K562 (cell line): ENCODE results near the gene HYAL4. TPM values are rescaled to one million over a fixed set of nuclear protein-coding genes. Genes with fewer than 3 reads are reported as not detected.

ENCODE experiments used
- ATAC-seq: fragments of 200-7000 bp; cut with Tn5 transposase; 3 replicates; pipeline ENCODE4 v1.9.1; 2020; ENCODE audit warnings: moderate library complexity
- BruUV-seq: library from RNA; stranded (reverse); fragments of 400-500 nt; replicated peaks from 2 replicates; lab custom pipeline; 2021; lab: Mats Ljungman, UMichigan
- CTCF ChIA-PET: fragments of 300-600 bp; formaldehyde crosslinking; extraction: SDS; loops from one replicate; lab custom pipeline; 2021; ENCODE audit warnings: low intra/inter-chr PET ratio; lab: Yijun Ruan, JAX
- POLR2A ChIA-PET: fragments of 300-600, 350-650 bp; sonication (Branson Sonifier 250); formaldehyde crosslinking; extraction: SDS; loops from one replicate; lab custom pipeline; 2021; ENCODE audit warnings: antibody characterized with exemption, inconsistent platforms; lab: Yijun Ruan, JAX
- DNase-seq, 4 experiments: peaks; one replicate each; pipeline versions ENCODE4 v3.0.0 to v3.0.0-alpha.2; 2011 to 2018; ENCODE audit warnings: low spot score in 3 of 4, mixed read lengths in 3 of 4; ENCODE audit errors: extremely low read depth in 1 of 4
- FAIRE-seq: peaks from 2 replicates; lab custom pipeline; 2011; peaks lifted over from hg19 to GRCh38; lab: Jason Lieb, UNC
- H2AFZ ChIP-seq: 2 replicates; pipeline ENCODE4 v1.6.0; 2011; ENCODE audit warnings: low read depth, low read length, control low read depth, inconsistent platforms
- H3K27ac ChIP-seq: fragments of 200-600 bp; 3 replicates; pipeline ENCODE4 v1.8.0; 2011; ENCODE audit warnings: low read depth, mild to moderate bottlenecking, control low read depth, inconsistent platforms, low read length, moderate library complexity, mixed read lengths; ENCODE audit errors: extremely low read depth
- H3K27me3 ChIP-seq, 2 experiments: fragments of 300-600 bp in 1 of 2; 2 replicates in 1 of 2; 3 replicates in 1 of 2; pipeline versions ENCODE4 v1.6.0 to v1.8.0; 2011; ENCODE audit warnings: inconsistent platforms in 2 of 2, low read length in 2 of 2, mild to moderate bottlenecking in 1 of 2, mixed read lengths in 1 of 2, moderate library complexity in 1 of 2; ENCODE audit not compliant: control insufficient read depth in 2 of 2, insufficient read depth in 2 of 2
- H3K36me3 ChIP-seq: fragments of 300-600 bp; 3 replicates; pipeline ENCODE4 v1.8.0; 2011; ENCODE audit warnings: mild to moderate bottlenecking, low read length, inconsistent platforms; ENCODE audit not compliant: control insufficient read depth, insufficient read depth
- H3K4me1 ChIP-seq, 2 experiments: fragments of 200-600 bp in 1 of 2; replicated peaks in 1 of 2; 2 replicates in 1 of 2; 3 replicates in 1 of 2; pipeline versions ENCODE4 v1.5.1 to v1.8.0; 2011; ENCODE audit warnings: inconsistent platforms in 2 of 2, low read length in 2 of 2, mild to moderate bottlenecking in 1 of 2, mixed read lengths in 1 of 2, moderate library complexity in 1 of 2; ENCODE audit not compliant: control insufficient read depth in 2 of 2, insufficient read depth in 2 of 2
- H3K4me2 ChIP-seq: 2 replicates; pipeline ENCODE4 v1.6.1; 2011; ENCODE audit warnings: low read length, control low read depth, inconsistent platforms, mixed read lengths; ENCODE audit not compliant: insufficient read depth
- H3K4me3 ChIP-seq: fragments of 200-600 bp; sonication (generic), shearing (Covaris generic); 2 replicates; pipeline ENCODE4 v1.5.1; 2016; ENCODE audit warnings: control low read depth, inconsistent platforms
- H3K79me2 ChIP-seq: fragments of 200-600 bp; 3 replicates; pipeline ENCODE4 v1.8.0; 2011; ENCODE audit warnings: low read length, inconsistent platforms; ENCODE audit not compliant: control insufficient read depth, insufficient read depth
- H3K9ac ChIP-seq, 2 experiments: 2 replicates each; pipeline versions ENCODE4 v1.6.0 to v1.6.1; 2011; ENCODE audit warnings: low read depth in 2 of 2, low read length in 2 of 2, control low read depth in 1 of 2, inconsistent platforms in 1 of 2, mild to moderate bottlenecking in 1 of 2, mixed read lengths in 1 of 2; ENCODE audit not compliant: insufficient read depth in 1 of 2
- H3K9me1 ChIP-seq: one replicate; pipeline ENCODE4 v1.6.0; 2011; ENCODE audit warnings: inconsistent platforms, mild to moderate bottlenecking, low read length, moderate library complexity; ENCODE audit not compliant: control insufficient read depth, insufficient read depth
- H3K9me3 ChIP-seq: replicated peaks from 2 replicates; pipeline ENCODE4 v1.5.1; 2011; ENCODE audit warnings: low read depth, low read length, inconsistent platforms; ENCODE audit not compliant: control insufficient read depth, insufficient read depth
- H4K20me1 ChIP-seq: replicated peaks from 2 replicates; pipeline ENCODE4 v1.6.1; 2011; ENCODE audit warnings: low read length, inconsistent platforms, mixed read lengths; ENCODE audit not compliant: control insufficient read depth, insufficient read depth
- HNRNPL ChIP-seq: fragments of 200-400 bp; formaldehyde crosslinking; IDR thresholded peaks from 2 replicates; pipeline ENCODE4 v1.6.1; 2017; ENCODE audit warnings: low read depth, mild to moderate bottlenecking, low read length
- NR1H2 ChIP-seq: sonication (generic); formaldehyde crosslinking; IDR thresholded peaks from 2 replicates; pipeline ENCODE4 v1.4.0; 2020; ENCODE audit warnings: mild to moderate bottlenecking, missing genetic modification reagents
- NR3C1 ChIP-seq: sonication (generic); formaldehyde crosslinking; IDR thresholded peaks from 2 replicates; pipeline ENCODE4 v1.8.1; 2022; ENCODE audit warnings: missing genetic modification reagents
- SOX6 ChIP-seq: fragments of 450-650 bp; IDR thresholded peaks from 2 replicates; pipeline ENCODE4 v1.6.1; 2014; ENCODE audit warnings: mild to moderate bottlenecking
- XRCC5 ChIP-seq: fragments of 200-400 bp; formaldehyde crosslinking; IDR thresholded peaks from 2 replicates; pipeline ENCODE4 v1.6.1; 2017; ENCODE audit warnings: low read depth, mild to moderate bottlenecking, low read length
- WGBS: fragments of 100-300 bp; shearing (Covaris generic); methylation state at CpG from one replicate; pipeline ENCODE4 v1.1.6; 2016; ENCODE audit warnings: low coverage, mixed read lengths; ENCODE audit not compliant: insufficient coverage; ENCODE audit errors: missing lambda C conversion rate; 5-methylcytosine and 5-hydroxymethylcytosine counted together
- in situ Hi-C: fragments of 300-500 bp; cut with MboI; formaldehyde crosslinking; loops from 4 replicates; pipeline ENCODE4 v1.15.0; 2018; ENCODE audit warnings: inconsistent platforms, mixed read lengths
- intact Hi-C: fragments of 100-400 bp; cut with micrococcal nuclease; formaldehyde crosslinking; loops from 2 replicates; pipeline ENCODE4 v1.14.2; 2022
- polyA plus RNA-seq, 8 experiments: library from polyadenylated mRNA; depleted of rRNA in 4 of 8; stranded (reverse) in 5 of 8; unstranded in 3 of 8; fragments of >200 nt; fragmentation: Nextera tagmentation in 2 of 8; fragmentation: Illumina TruSeq in 1 of 8; extraction: Ambion mirVana in 2 of 8; extraction: Trizol in 1 of 8; gene quantifications; 2 replicates each; pipeline versions ENCODE4 v1.2.1 to v1.2.3, GENCODE V29; 2011 to 2014; ENCODE audit warnings: inconsistent platforms in 1 of 8, missing spikeins in 1 of 8
- total RNA-seq, 7 experiments: library from RNA; depleted of rRNA in 6 of 7; stranded (reverse); fragments of >200 nt in 6 of 7; fragmentation: Illumina TruSeq in 2 of 7; extraction: Trizol in 2 of 7; gene quantifications; 2 replicates each; pipeline versions ENCODE4 v1.2.1 to v1.2.3, GENCODE V29; 2011 to 2021; ENCODE audit warnings: low replicate concordance in 1 of 7
- TF ChIP-seq, protein P1 (sequence below): fragments of 150-350 bp; IDR thresholded peaks from 2 replicates; pipeline ENCODE4 v1.6.1; 2014; ENCODE audit warnings: low read depth, mild to moderate bottlenecking, low read length, borderline replicate concordance

The HYAL4 gene
- total and polyA plus RNA-seq, 9 of the 15 experiments (the other 6 are each of a cell fraction or from before 2014, with no cell fraction given): not detected

DNA sequence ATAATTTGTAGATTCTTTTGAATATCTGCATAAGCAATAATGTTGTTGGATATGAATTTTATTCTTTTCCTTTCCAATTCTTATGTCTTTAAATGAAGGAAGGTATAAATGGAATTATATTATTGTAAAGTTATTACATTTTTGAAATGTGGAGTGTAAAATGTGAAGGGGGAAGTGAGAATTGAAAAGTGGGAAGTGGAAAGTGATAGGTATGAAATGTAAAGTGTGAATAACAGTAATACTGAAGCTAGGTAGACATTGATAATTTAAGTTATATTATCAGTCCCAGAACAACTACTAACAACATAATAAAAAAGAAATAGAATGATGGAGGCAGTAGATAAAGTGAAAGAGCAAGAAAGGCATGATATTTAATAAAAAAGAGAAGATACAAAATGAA lies 39.7 kb upstream of the HYAL4 start:
- Histone ChIP-seq H3K4me2 (no peak overlapping the region), H3K4me3 (no peak overlapping the region), H3K79me2 (no peaks in the 10 kb centered on the region), H3K9me3 (no peaks in the 10 kb centered on the region), H3K27me3 (no peaks in the 10 kb centered on the region), H3K4me1 (no peaks in the 10 kb centered on the region), H2AFZ (no peak overlapping the region), H3K9ac (no peak overlapping the region), H3K36me3 (no peaks in the 10 kb centered on the region), H3K9me1 (no peaks in the 10 kb centered on the region), H3K27ac (no peak overlapping the region), H4K20me1 (no peaks in the 10 kb centered on the region)
- DNase-seq: no peak
- in situ Hi-C loops: no loop called here
- ChIA-PET POLR2A (interaction anchor here (1.1 kb wide), 1 partner anchor 11 kb away, joined by 4 read pairs; no protein-coding TSS in a partner anchor), CTCF (no interaction called here)
- no peak for FAIRE-seq
- no TSS peak for BruUV-seq
- intact Hi-C loops: no loop called here
- TF ChIP-seq XRCC5: no peak
- no peak for TF ChIP-seq NR1H2 (CRISPR knock-in tag)
- TF ChIP-seq SOX6: no peak
- TF ChIP-seq NR3C1 (CRISPR knock-in tag): no peak
- ATAC-seq: no peak

DNA sequence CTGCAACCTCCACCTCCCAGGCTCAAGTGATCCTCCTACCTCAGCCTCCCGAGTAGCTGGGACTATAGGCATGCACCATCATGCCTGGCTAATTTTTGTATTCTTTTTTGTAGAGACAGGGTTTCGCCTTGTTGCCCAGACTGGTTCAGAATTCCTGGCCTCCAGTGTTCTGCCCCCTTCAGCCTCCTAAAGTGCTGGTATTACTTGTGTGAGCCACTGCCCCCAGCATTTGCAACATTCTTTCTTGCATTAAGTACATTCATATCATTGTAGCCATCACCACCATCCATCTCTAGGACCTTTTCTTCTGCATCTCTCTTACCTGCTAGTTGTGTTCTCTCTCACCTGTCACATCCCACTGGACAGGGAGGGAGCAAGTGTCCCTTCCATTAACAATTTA lies 35.5 kb upstream of the HYAL4 start:
- DNase-seq (no peak), FAIRE-seq (no peak), ATAC-seq (no peak)
- no peak for TF ChIP-seq HNRNPL
- TF ChIP-seq, protein P1, sequence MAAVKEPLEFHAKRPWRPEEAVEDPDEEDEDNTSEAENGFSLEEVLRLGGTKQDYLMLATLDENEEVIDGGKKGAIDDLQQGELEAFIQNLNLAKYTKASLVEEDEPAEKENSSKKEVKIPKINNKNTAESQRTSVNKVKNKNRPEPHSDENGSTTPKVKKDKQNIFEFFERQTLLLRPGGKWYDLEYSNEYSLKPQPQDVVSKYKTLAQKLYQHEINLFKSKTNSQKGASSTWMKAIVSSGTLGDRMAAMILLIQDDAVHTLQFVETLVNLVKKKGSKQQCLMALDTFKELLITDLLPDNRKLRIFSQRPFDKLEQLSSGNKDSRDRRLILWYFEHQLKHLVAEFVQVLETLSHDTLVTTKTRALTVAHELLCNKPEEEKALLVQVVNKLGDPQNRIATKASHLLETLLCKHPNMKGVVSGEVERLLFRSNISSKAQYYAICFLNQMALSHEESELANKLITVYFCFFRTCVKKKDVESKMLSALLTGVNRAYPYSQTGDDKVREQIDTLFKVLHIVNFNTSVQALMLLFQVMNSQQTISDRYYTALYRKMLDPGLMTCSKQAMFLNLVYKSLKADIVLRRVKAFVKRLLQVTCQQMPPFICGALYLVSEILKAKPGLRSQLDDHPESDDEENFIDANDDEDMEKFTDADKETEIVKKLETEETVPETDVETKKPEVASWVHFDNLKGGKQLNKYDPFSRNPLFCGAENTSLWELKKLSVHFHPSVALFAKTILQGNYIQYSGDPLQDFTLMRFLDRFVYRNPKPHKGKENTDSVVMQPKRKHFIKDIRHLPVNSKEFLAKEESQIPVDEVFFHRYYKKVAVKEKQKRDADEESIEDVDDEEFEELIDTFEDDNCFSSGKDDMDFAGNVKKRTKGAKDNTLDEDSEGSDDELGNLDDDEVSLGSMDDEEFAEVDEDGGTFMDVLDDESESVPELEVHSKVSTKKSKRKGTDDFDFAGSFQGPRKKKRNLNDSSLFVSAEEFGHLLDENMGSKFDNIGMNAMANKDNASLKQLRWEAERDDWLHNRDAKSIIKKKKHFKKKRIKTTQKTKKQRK: no peak
- no peaks in the 10 kb centered on the region for H3K9me1 ChIP-seq
- no peak overlapping the region for H3K4me2 ChIP-seq
- no peaks in the 10 kb centered on the region for H3K27me3 ChIP-seq
- 3% methylated on average over 2 of the region's 2 CpGs for WGBS
- intact Hi-C loops (no loop called here), in situ Hi-C loops (no loop called here)
- H3K36me3 ChIP-seq: no peaks in the 10 kb centered on the region
- no peak overlapping the region for H3K4me3 ChIP-seq
- H2AFZ ChIP-seq: no peak overlapping the region
- H3K27ac ChIP-seq: no peak overlapping the region
- ChIA-PET CTCF (no interaction called here), POLR2A (no interaction called here)
- H3K9ac ChIP-seq: no peak overlapping the region
- no peaks in the 10 kb centered on the region for H3K4me1 ChIP-seq
- H3K79me2 ChIP-seq: no peaks in the 10 kb centered on the region
- no peaks in the 10 kb centered on the region for H3K9me3 ChIP-seq
- no peaks in the 10 kb centered on the region for H4K20me1 ChIP-seq
- BruUV-seq: no TSS peak
